Measurements from ENCODE around the gene HSPB1. TPM values are rescaled to one million over a fixed set of nuclear protein-coding genes. Genes with fewer than 3 reads are reported as not detected.
"Not testable (repeated sequence)": the region's sequence is repeated elsewhere in the genome, so short reads cannot be mapped to it uniquely, and the experiment has no call there.

The HSPB1 gene
- total RNA-seq, 1 experiment from 2014 or later = 1.2 TPM

DNA sequence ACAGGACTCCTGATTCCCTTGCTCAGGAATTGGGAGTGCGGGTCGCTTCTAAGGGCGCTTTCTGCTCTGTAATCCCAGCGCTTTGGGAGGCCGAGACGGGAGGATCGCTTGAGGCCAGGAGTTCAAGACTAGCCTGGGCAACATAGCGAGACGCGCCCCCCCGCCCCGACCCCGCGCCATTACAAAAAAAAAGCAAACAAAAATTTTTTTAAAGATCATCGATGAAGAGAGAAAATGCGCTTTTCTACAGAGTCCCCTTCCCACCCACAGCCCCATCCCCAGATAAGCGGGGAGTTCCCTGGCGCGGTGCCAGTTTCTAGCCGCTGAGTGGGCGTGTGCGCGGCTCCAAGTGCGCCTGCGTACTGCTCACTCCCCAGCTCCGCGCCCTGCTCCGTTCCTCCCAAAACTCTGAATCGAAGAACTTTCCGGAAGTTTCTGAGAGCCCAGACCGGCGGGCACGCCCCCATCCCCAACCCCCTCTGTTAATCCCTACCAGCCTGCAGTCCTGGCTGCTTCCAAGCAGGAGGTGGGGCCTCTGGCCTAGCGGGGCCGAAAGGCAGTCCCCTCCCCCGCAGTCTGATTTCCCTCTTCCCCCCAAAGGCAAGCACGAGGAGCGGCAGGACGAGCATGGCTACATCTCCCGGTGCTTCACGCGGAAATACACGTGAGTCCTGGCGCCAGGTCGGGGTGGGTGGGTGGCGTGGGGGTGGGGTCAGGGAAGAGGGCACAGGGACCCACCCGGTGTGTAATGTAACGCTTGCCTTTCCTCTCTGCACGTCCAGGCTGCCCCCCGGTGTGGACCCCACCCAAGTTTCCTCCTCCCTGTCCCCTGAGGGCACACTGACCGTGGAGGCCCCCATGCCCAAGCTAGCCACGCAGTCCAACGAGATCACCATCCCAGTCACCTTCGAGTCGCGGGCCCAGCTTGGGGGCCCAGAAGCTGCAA, 1.0 kb downstream of the HSPB1 start:
- no peak for DNase-seq (ENCODE audit: low read depth)

DNA sequence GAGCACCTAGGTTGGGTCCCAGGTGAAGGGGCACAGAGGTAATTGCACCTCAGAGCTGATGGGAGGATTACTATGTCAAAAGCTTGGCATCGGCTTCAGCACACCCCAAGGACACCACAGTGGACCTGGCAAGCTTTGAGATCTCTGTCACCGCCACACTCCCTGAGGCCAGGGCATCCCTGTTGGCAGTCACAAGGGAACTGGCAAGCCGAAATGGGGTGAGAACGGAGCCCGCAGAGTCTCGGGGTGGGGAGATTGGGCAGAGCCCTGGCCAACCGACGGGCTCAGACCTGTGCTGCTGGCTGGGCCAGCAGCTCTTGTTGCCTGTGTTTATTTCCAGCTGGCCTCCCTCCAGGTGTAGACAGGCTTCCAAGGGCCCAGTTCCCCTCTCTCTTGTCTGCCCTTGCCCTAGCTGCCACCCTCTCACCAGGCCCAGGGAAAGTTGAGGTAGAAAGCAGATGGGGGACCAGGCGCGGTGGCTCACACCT, 2.5 kb downstream of the HSPB1 start:
- DNase-seq (ENCODE audit: low read depth) = no peak

DNA sequence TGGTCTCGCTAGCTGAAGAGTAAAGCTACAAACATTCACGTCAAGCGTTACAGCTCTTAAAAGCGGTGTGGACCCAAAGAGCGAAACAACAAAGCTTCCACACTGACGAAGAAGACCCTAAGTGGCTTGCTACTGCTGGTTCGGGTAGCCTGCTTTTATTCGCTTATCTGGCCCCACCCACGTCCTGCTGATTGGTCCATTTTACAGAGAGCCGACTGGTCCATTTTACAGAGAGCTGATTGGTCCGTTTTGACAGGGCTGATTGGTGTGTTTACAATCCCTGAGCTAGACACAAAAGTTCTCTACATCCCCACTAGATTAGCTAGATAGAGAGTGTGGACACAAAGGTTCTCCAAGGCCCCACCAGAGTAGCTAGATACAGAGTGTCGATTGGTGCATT, 6.4 kb downstream of the HSPB1 start:
- not testable (repeated sequence) for DNase-seq (ENCODE audit: low read depth)

DNA sequence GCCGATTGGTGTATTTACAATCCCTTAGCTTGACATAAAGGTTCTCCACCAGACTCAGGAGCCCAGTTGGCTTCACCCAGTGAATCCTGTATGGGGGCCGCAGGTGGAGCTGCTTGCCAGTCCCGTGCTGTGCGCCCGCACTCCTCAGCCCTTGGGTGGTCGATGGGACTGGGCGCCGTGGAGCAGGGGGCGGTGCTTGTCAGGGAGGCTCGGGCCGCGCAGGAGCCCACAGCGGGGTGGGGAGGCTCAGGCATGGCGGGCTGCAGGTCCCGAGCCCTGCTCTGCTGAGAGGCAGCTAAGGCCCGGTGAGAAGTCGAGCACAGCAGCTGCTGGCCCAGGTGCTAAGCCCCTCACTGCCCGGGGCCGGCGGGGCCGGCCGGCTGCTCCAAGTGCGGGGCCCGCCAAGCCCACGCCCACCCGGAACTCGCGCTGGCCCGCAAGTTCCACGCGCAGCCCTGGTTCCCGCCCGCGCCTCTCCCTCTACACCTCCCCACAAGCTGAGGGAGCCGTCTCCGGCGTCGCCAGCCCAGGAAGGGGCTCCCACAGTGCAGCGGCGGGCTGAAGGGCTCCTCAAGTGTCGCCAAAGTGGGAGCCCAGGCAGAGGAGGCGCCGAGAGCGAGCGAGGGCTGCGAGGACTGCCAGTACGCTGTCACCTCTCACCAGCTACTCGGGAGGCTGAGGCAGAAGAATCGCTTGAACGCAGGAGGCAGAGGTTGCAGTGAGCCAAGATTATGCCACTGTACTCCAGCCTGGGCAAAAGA, 7.0 kb downstream of the HSPB1 start:
- DNase-seq (ENCODE audit: low read depth) = not testable (repeated sequence)

DNA sequence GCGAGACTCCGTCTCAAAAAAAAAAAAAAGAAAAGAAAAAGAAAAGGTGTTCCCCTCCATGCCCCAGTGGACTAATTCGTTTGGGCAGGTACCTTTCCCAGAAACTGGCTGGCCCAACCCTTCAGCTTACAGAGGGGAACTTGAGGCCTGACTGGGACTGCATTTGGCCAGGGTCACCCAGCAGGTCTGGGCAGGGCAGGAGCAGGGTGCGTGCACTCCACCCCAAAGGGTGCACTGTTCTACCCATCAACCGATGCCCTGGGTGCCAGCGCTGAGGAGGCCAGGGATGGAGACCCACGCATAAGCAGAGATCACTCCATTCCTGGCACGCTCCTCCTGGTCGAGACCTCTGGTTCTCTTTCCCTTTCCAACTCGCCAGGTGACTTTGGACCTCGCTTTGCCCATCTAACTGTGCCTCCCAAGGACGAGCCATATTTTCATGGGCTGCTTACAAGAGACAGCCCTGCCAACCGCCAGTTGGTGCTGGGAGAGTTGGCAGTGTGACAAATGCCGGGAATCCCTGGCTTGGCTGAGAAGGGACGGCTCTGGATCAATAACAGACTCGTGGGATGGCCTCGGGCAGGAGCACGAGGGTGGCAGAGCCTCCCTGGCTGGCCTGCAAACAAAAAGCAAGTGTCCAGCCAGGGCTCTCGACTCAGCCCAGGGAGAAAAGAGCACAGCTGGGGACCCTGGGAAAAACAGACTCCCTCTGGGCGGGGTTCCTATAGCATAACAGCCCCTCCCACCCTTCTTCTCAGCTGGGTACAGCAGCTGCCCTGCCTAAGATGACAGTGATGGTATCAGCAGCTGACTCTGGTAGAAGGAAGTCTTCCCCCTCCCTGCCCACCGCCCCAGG, 7.9 kb downstream of the HSPB1 start:
- no peak for DNase-seq (ENCODE audit: low read depth)

- not testable (repeated sequence) for DNase-seq (ENCODE audit: low read depth)
Observed at GRCh38 chr7:76311838-76312237, 9.4 kb downstream of the HSPB1 start.

DNA sequence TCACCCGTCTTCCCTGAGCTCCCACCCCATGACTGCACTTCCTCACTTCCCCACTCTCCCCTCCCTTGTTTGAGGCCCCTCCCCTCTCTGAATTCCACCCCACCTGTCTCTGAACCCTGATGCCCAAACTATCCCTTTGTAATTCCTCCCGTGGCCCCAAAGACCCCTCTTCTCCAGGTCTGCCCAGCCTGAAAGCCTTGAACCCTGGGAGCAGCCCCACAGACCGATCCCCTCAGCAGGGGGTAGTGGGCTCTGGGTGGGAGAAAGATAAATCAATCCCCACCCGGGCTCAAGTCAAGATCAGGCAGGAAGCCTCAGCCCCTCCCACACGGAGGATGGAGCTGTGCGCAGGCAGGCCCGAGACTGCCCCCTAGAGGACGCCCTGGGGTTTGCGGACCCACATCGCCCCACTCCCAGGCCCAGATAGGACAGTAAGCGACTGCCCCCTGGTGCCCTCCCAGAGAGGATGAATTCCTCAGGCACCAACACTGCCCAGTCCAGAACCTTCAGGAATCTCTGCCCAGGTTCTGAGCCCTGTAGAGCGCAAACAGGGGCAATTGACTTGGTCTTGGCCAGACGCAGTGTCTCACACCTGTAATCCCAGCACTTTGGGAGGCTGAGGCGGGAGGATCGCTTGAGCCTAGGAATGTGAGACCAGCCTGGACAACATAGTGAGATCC, 11.7 kb downstream of the HSPB1 start:
- DNase-seq (ENCODE audit: low read depth) = peak; percentile 91

- not testable (repeated sequence) for DNase-seq (ENCODE audit: low read depth)
Observed at GRCh38 chr7:76314740-76315139, 12.3 kb downstream of the HSPB1 start.

- DNase-seq (ENCODE audit: low read depth) = no peak
Observed at GRCh38 chr7:76315364-76315763, 12.9 kb downstream of the HSPB1 start.

GRCh38 chr7:76316984-76317781, 14.7 kb downstream of the HSPB1 start:
- no peak for DNase-seq (ENCODE audit: low read depth)

DNA sequence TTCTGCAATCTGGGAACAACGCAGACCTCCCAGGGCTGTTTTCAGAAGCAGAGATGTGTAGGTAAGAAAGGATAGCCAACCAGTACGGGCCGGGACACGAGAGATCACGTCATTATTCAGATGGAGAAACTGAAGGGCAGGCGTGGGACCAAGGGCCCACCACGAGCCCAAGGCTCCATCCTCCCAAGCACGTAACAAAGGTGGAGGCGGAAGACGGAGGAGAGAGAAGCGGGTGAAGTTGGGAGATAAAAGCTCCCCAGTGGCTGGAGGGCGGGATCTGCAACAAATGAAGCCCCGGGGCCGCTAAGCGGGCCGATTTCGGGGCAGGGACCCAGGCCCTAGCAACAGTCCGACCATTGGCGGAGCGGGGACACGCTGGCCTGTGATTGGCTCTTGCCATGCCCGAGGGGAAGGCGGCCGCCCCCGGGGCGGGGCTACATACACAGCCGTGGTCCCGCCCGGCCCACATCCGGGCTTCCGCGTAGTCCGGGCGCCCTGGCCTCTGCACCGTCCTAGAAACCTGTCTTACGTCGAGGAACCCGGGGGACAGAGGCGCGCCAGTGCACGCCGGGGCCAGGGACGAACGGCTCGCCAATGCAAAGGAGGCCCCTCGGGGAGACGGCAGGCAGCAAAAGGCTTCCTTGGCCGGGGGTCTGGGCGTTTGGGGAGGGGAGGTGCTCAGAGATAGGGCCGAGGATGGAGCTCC, 15.5 kb downstream of the HSPB1 start:
- peak; percentile 95 for DNase-seq (ENCODE audit: low read depth)

GRCh38 chr7:76318488-76319353, 16.2 kb downstream of the HSPB1 start:
- peak; percentile 74 for DNase-seq (ENCODE audit: low read depth)

- no peak for DNase-seq (ENCODE audit: low read depth)
Observed at GRCh38 chr7:76325092-76325491, 22.6 kb downstream of the HSPB1 start.

DNA sequence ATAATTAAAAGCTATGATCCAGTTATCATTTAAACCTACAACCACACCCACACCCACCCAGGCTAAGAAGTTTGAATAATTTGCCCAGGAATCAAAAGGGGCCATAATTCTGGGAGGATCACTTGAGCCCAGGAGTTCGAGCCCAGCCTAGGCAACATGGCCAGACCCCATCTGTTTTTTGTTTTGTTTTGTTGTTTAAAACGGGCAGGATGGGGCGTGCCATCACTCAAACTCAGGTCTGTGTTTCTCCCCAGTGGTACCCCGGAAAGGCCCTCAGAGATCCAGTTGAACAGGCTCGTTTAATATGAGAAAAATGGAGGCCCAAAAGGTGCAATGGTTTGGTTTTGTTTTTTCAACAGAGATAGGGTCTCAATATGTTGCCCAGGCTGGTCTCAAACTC, 23.3 kb downstream of the HSPB1 start:
- DNase-seq (ENCODE audit: low read depth) = no peak

DNA sequence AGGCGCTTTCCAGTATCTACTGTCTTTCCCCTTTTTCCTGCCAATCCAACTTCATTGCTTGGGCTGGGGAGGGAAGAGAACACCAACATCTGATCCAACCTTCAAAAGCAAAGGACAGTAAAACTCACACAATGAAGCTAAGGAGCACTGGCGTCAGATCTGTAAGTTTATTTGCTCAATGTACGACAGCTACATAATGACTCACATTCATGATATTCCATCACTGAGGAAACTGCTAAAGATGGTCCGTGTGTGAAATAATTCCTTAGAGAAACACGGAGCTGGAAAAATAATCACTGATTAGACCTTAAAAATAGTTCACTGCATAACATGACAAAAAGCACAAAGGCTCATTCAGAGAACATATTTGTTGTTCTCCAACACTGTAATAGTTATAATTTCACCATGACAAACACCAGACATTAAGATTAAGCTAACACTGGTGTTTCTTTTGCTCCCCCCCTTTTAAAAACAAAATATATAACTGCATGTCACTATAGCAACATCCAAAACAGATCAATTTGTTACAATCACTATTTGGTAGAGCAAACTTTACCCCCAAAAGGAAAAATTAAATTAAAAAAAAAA, 24.3 kb downstream of the HSPB1 start:
- DNase-seq (ENCODE audit: low read depth) = no peak

DNA sequence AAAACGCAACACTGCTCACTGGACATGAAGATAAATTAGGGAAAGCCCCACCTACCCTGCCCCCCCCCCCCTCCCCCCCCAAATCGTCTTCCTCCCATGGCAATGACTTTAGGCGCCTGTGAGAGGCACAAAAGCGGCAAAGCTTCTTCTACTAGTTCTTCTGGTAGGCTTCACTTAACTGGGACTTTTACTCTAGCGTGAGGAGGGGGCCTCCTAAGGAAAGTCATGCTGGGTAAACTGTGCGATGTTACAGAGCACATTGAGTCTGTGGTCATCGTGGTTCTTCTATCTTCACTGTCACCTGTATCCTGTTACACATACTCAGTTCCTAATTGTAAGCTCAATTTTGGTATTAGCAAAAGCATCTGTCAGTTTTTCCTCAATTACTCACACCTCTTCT, 25.1 kb downstream of the HSPB1 start:
- no peak for DNase-seq (ENCODE audit: low read depth)

- DNase-seq (ENCODE audit: low read depth) = no peak
Observed at GRCh38 chr7:76328389-76328788, 25.9 kb downstream of the HSPB1 start.

DNA sequence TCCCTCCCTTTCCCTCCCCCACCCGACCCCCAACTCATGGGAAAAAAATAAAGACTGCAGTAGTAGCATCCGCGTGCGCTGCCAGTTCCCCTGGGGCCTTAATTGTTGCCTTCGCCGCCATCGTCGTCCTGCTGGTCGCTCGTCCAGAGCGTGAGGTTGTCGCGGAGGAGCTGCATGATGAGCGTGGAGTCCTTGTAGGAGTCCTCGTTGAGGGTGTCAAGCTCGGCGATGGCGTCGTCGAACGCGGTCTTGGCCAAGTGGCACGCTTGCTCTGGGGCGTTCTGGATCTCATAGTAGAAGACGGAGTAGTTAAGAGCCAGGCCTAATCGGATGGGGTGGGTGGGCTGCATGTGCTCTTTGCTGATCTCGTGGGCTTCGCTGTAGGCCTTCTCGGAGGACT, 27.0 kb downstream of the HSPB1 start:
- DNase-seq (ENCODE audit: low read depth) = no peak
